Colonic mucosa (tissue), 4 donors: ENCODE data around the gene PWWP2A. TPM values are rescaled to one million over a fixed set of nuclear protein-coding genes. Genes with fewer than 3 reads are reported as not detected.

Experiments
- DNase-seq: peaks from one replicate; pipeline ENCODE4 v3.0.0-alpha.2; 2020
- H3K27ac ChIP-seq: fragments of 200-600 bp; one replicate; pipeline ENCODE4 v1.8.0; 2021
- H3K27me3 ChIP-seq: fragments of 200-600 bp; one replicate; pipeline ENCODE4 v1.8.0; 2021
- H3K36me3 ChIP-seq: fragments of 200-600 bp; one replicate; pipeline ENCODE4 v1.8.0; 2021
- H3K4me1 ChIP-seq: fragments of 200-600 bp; one replicate; pipeline ENCODE4 v1.8.0; 2021; ENCODE audit warnings: mild to moderate bottlenecking
- H3K4me3 ChIP-seq: fragments of 200-600 bp; one replicate; pipeline ENCODE4 v1.8.0; 2021
- H3K9ac ChIP-seq, 2 donors: one replicate each; pipeline ENCODE4 v1.7.0; 2013; ENCODE audit warnings: control low read depth in 2 of 2, low read depth in 2 of 2, low read length in 2 of 2
- H3K9me3 ChIP-seq: fragments of 200-600 bp; one replicate; pipeline ENCODE4 v1.8.0; 2021
- CTCF ChIP-seq: fragments of 200-600 bp; IDR thresholded peaks from one replicate; pipeline ENCODE4 v1.8.0; 2022; ENCODE audit warnings: antibody characterized with exemption, mild to moderate bottlenecking
- intact Hi-C: fragments of 100-400 bp; cut with DNase I; formaldehyde crosslinking; loops from one replicate; pipeline ENCODE4 v1.14.1; 2022
- total RNA-seq, 2 donors: library from RNA; stranded (reverse); fragmentation: NEBNext Ultra II Directional in 1 of 2; extraction: Animal tissue kit (Norgen Biotek cat#: 25700) in 1 of 2; gene quantifications; one replicate each; pipeline ENCODE4 v1.2.1, GENCODE V29; 2021
- donor health status: healthy.
- donor health status: DM: no; HTN: no; CAD: no.
- donor health status: DM: no; HTN: no; CAD: no.

PWWP2A gene
- total RNA-seq, 2 donors from 2014 or later = 44.0 to 47.6 TPM

DNA sequence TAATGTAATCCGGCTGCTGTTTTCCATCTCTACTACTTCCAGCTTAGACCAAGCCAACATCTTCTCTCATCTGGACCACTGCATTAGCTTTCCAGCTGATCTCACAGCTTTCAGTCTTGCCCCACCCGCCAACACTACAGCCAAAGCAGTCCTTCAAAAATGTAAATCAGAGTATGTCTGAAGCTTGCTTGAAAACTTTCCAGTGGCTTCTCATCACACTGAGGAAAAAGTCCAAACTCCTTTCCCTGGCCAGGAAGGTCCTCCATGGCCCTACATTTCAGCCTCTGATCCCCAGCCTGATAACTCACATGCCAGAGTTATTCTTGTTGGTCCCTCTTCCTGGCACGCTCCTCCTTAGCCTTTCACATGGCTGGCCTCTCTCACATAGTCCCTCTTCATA lies 71.8 kb downstream of the PWWP2A start:
- H3K9me3 ChIP-seq = no peaks in the 10 kb centered on the region
- H3K4me1 ChIP-seq = peaks cover 5% of the 10 kb centered on the region
- H3K27me3 ChIP-seq = no peaks in the 10 kb centered on the region
- intact Hi-C loops = no loop called here
- H3K36me3 ChIP-seq = no peaks in the 10 kb centered on the region
- H3K27ac ChIP-seq = no peak overlapping the region
- no peak overlapping the region for H3K9ac ChIP-seq
- no peak overlapping the region for H3K4me3 ChIP-seq
- no peak for DNase-seq
- no peak for TF ChIP-seq CTCF

DNA sequence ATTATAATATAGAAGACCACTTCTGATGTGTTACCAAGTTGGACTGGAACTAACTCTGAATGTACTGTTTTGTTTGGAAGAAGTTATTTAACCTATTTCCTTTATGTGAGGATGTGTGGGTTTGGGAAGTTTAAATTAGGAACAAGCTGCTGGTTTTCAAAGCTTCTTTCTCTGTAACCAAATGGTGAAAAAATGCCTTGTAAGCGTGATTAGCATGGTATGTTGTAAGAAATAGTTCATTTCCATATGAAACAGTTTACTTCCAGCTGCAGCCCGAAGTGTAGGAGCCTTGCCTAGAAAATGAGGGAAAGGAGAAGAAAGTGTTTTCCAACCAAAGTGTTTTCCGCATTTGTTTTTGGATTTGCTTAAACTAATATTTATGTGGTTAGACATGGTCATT lies 74.3 kb downstream of the PWWP2A start:
- Histone ChIP-seq H3K27ac (no peak overlapping the region), H3K9ac (no peak overlapping the region), H3K27me3 (no peaks in the 10 kb centered on the region), H3K9me3 (no peaks in the 10 kb centered on the region), H3K4me1 (peaks cover 5% of the 10 kb centered on the region), H3K4me3 (no peak overlapping the region), H3K36me3 (no peaks in the 10 kb centered on the region)
- TF ChIP-seq CTCF = no peak
- intact Hi-C loops = no loop called here
- DNase-seq = no peak

GRCh38 chr5:160044391-160044804 lies 74.9 kb downstream of the PWWP2A start:
- no peak overlapping the region for H3K27ac ChIP-seq
- H3K4me3 ChIP-seq = no peak overlapping the region
- no peaks in the 10 kb centered on the region for H3K36me3 ChIP-seq
- DNase-seq = no peak
- intact Hi-C loops = no loop called here
- no peaks in the 10 kb centered on the region for H3K27me3 ChIP-seq
- no peak for TF ChIP-seq CTCF
- no peaks in the 10 kb centered on the region for H3K9me3 ChIP-seq
- peaks cover 5% of the 10 kb centered on the region for H3K4me1 ChIP-seq
- H3K9ac ChIP-seq = no peak overlapping the region

DNA sequence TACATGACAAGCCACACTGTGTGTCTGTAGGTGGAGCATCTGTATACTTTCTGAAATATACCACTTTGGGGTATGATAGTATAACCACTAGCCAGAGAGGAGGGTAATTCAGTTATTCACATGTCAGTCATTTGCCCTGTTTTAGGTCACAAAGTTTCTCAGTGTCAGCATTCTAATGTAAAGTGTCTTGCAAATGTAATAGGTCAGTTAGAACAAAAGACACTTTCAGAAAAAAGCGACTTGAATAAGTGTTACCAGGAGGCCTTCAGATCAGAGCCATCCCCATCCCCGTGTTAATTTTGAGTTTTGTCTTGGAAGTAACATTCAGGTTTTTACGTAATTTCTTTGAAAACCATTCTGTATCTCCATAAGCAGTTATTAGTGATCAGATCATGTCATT lies 76.6 kb downstream of the PWWP2A start:
- intact Hi-C loops = no loop called here
- H3K36me3 ChIP-seq = no peaks in the 10 kb centered on the region
- no peak overlapping the region for H3K4me3 ChIP-seq
- no peak for DNase-seq
- no peaks in the 10 kb centered on the region for H3K4me1 ChIP-seq
- H3K9me3 ChIP-seq = no peaks in the 10 kb centered on the region
- no peak overlapping the region for H3K9ac ChIP-seq
- H3K27me3 ChIP-seq = no peaks in the 10 kb centered on the region
- no peak overlapping the region for H3K27ac ChIP-seq
- TF ChIP-seq CTCF = no peak

Other genes with a start within 250 kb of the PWWP2A start
- under 1 TPM; 0.32 to 0.69 TPM for gene ADRA1B, start 203.0 kb downstream of the PWWP2A start, total RNA-seq
- gene TTC1, start 110.3 kb downstream of the PWWP2A start, total RNA-seq = 10 to 100 TPM; 41.1 to 46.4 TPM
- not detected for gene FABP6, start 110.1 kb upstream of the PWWP2A start, total RNA-seq
- 10 to 100 TPM; 14.6 to 21.6 TPM for gene CCNJL, start 193.1 kb upstream of the PWWP2A start, total RNA-seq